GM21529 (cell line): Measurements from ENCODE around the gene GALNT13.
"Not testable (repeated sequence)": the region's sequence is repeated elsewhere in the genome, so short reads cannot be mapped to it uniquely, and the experiment has no call there.

Source experiments
- ATAC-seq: cut with Tn5 transposase; IDR thresholded peaks from one replicate; pipeline ENCODE4 v1.9.1; 2021; ENCODE audit not compliant: unreplicated experiment

The GALNT13 gene

GRCh38 chr2:154462634-154463033, 590.9 kb downstream of the GALNT13 start:
- ATAC-seq = no peak

DNA sequence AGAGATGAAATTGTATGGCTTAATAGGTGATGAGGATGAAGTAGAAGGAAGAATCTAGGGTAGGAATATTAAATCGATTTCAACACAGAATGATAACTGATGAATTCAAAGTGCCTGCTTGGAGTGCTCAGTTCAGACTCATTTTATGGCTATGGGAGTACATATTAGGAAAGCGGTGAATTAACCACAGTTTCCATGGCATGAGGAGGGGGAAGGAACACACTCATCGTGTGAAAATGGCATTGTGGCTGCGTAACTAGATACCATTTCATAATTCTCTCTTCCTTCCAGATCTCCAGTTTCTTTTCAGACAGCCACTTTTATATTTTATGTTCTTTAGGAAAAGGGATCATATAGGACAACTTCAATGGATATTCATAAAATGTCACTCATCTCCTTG, 594.5 kb downstream of the GALNT13 start:
- ATAC-seq = no peak

GRCh38 chr2:154470376-154470775, 598.7 kb downstream of the GALNT13 start:
- no peak for ATAC-seq

DNA sequence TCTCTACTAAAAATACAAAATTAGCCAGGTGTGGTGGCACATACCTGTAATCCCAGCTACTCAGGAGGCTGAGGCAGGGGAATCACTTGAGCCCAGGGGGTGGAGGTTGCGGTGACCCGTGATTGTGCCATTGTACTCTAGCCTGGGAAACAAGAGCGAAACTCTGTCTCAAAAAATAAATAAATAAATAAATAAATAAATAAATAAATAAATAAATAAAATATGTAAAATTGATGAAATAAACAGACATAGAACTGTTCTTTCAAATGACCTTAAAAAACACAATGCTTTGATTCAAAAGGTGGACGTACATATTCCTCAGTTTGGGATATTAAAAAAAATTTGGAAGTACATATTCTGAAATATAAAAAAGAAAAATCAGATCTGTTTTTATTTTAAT, 599.8 kb downstream of the GALNT13 start:
- ATAC-seq = not testable (repeated sequence)

DNA sequence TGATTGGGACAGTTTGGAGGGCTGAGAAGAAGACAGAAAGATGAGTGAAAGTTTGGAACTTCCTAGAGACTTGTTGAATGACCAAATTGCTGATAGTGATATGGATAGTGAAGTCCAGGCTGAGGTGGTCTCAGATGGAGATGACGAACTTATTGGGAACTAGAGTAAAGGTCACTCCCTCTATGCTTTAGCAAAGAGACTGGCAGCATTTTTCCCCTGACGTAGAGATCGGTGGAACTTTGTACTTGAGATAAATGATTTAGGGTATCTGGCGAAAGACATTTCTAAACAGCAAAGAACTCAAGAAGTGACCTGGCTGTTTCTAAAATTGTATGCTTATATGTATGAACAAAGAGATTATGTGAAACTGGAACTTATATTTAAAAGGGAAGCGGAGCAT, 605.6 kb downstream of the GALNT13 start:
- ATAC-seq = no peak

GRCh38 chr2:154480521-154480920, 608.8 kb downstream of the GALNT13 start:
- no peak for ATAC-seq

GRCh38 chr2:154481336-154481735, 609.6 kb downstream of the GALNT13 start:
- ATAC-seq = no peak

DNA sequence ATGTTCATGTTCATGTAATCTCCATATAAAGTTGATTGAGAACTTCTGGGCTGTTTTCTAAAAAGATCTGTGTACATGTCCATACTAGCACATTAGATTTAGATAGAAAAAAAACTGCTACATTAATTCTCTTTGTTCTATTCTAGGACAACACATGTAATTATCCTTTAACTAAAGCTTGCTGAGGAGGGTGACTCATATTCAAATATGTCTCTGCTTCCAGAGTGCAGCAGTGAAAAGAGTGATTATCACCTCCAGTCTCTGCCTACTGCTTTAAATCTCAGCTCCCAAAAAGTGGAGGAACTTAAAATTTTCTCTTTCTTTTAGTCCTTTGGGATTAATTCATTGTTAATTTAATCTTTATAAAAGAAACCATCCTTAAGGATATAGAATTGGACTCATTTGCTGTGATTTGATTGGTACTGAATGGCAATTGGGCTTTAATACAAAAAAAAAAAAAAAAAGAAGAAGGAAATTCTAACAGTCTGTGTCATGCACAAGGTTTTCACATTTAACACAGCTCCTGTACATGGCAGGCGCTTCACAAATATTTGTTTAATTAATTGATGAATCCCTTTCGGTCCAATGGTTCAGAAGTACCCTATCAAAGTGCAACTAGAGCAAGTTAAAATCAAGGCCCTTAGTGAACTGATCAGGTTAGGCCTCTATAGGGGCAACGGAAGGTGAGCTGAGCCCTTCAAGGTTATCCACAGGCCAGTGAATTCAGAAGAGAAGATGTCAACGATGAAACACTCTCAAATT, 612.8 kb downstream of the GALNT13 start:
- ATAC-seq = no peak

DNA sequence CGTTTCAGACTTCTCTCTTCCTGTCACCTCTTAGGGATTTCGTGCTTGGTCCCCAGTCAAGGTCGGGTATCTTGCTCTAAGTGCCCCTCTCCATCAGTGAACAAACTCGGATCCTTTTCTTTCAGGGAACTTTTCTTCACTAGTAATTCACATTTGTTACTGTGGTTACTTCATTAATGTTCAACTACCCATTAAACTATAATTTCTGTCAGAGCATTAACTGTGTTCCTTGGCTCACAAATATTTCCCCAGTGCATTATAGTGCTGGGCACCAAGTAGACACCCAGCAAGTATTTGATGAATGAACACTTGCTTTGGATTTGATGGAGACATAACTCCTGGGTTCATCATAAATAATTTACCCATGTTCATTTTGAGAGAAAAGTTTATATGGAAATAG, 617.1 kb downstream of the GALNT13 start:
- no peak for ATAC-seq

DNA sequence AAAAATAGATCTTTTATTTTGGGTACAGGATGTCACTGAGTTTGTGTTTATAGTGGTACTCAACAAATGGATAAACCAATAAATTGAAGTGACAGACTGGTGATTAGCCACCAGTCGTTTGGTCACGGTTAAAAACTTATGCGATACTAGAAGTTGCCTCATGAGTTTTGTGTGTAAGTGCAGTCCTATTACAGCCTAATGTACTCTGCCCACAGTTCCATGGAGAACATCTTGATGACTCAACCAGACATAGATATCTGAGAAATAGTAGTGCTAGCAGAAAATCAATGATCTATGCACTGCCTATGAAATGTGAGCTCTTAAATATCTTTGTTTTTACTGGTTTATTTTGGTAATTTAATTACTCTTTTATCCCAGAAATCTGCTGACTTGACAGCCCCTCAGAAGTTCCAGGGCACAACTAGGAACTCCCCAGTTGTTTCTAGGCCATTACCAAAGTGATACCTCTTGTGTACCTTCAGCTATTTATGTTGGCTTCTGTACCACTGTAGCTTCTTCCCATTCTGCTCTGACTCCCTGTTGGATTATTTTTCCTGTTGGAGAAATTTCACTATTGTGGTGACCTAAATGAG, 617.6 kb downstream of the GALNT13 start:
- no peak for ATAC-seq

DNA sequence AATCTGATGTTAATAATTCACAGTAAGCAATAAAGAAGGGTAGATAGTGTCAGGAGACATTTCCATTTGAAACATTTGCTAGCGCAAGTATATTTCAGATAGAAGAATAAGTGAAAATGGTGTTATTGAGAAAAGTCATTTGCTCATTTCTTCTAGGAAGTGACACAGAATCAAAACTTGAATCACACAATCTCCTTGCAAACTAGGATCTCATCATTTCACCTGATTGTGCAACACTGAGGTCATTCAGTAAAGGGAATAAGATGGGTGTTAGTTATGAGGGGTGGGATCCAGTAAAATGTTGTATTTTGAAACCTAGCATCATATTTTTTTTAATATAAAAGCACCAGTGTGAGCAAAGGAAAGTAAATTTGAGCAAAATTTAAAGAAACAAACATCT, 618.8 kb downstream of the GALNT13 start:
- no peak for ATAC-seq

DNA sequence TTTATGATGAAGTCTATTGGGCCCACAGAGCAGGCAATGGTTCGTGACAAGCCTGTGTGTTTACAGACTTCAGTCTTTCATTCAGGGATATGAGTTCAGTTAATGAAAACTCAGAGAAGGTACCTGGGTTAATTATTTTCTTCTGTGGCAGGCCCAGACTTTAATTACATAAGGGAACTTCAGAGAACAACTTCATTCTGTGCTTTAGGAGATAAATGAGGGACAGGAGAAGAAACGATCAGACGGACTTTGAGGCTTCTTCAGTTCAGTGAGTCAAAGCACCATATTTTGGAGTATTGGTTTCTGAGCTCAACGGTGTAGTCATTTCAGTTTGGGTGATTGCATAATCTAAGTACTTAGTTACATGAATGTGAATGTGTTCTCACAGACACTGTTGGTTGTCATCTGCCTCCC, 623.7 kb downstream of the GALNT13 start:
- ATAC-seq = peak; percentile 52

- no peak for ATAC-seq
Observed at GRCh38 chr2:154497019-154497418, 625.3 kb downstream of the GALNT13 start.
